AG09309 (cell line): ENCODE measurements around the gene APBA2.

Source experiments
- DNase-seq: peaks from one replicate; pipeline ENCODE4 v3.0.0-alpha.2; 2010; ENCODE audit warnings: low read depth
- H3K4me3 ChIP-seq: 2 replicates; pipeline ENCODE4 v1.5.1; 2011; ENCODE audit warnings: mild to moderate bottlenecking, low read depth, low read length, moderate library complexity; ENCODE audit not compliant: control insufficient read depth
- CTCF ChIP-seq: IDR thresholded peaks from 2 replicates; pipeline ENCODE4 v1.5.1; 2011; ENCODE audit warnings: mild to moderate bottlenecking, low read depth, low read length, inconsistent platforms; ENCODE audit not compliant: insufficient read depth, control insufficient read depth; ENCODE audit errors: missing control alignments

APBA2 gene

GRCh38 chr15:28918141-28918983 lies 32.6 kb downstream of the APBA2 start:
- no peak for DNase-seq
- no peak overlapping the region for H3K4me3 ChIP-seq
- TF ChIP-seq CTCF: no peak

GRCh38 chr15:28919201-28919635 lies 33.4 kb downstream of the APBA2 start:
- DNase-seq: no peak
- H3K4me3 ChIP-seq: no peak overlapping the region
- no peak for TF ChIP-seq CTCF

GRCh38 chr15:28919679-28920655 lies 34.2 kb downstream of the APBA2 start:
- DNase-seq: no peak
- TF ChIP-seq CTCF: no peak
- H3K4me3 ChIP-seq: no peak overlapping the region

- H3K4me3 ChIP-seq: no peak overlapping the region
- no peak for TF ChIP-seq CTCF
- DNase-seq: no peak
These were observed 35.1 kb downstream of the APBA2 start for GRCh38 chr15:28920781-28921331.

- H3K4me3 ChIP-seq: no peak overlapping the region
- no peak for TF ChIP-seq CTCF
- DNase-seq: no peak
These were observed 35.6 kb downstream of the APBA2 start for GRCh38 chr15:28921336-28921735.

GRCh38 chr15:28921919-28922706 lies 36.3 kb downstream of the APBA2 start:
- DNase-seq: no peak
- TF ChIP-seq CTCF: no peak
- no peak overlapping the region for H3K4me3 ChIP-seq
